Neuronal stem cell (in vitro differentiated cells): Measurements from ENCODE around the gene MAPK8.

Experiments used
- DNase-seq: peaks from one replicate; pipeline ENCODE4 v3.0.0-alpha.2; 2013; ENCODE audit warnings: low spot score
- H2AFZ ChIP-seq: one replicate; pipeline ENCODE4 v1.6.1; 2013; ENCODE audit warnings: mild to moderate bottlenecking, low read length, inconsistent platforms
- H2AK5ac ChIP-seq: 2 replicates; pipeline ENCODE4 v1.6.1; 2013; ENCODE audit warnings: low read depth, mild to moderate bottlenecking, inconsistent platforms, low read length, moderate library complexity, mixed read lengths
- H2BK120ac ChIP-seq: 2 replicates; pipeline ENCODE4 v1.6.1; 2013; ENCODE audit warnings: low read depth, mild to moderate bottlenecking, inconsistent platforms, low read length, moderate library complexity, mixed read lengths
- H2BK12ac ChIP-seq: one replicate; pipeline ENCODE4 v1.6.1; 2013; ENCODE audit warnings: low read length, inconsistent platforms
- H2BK15ac ChIP-seq: 2 replicates; pipeline ENCODE4 v1.6.1; 2013; ENCODE audit warnings: mild to moderate bottlenecking, low read length, inconsistent platforms, mixed read lengths
- H2BK5ac ChIP-seq: one replicate; pipeline ENCODE4 v1.6.1; 2013; ENCODE audit warnings: inconsistent platforms, mild to moderate bottlenecking, low read length, moderate library complexity
- H3K14ac ChIP-seq: one replicate; pipeline ENCODE4 v1.6.1; 2013; ENCODE audit warnings: low read length, inconsistent platforms
- H3K18ac ChIP-seq: 2 replicates; pipeline ENCODE4 v1.6.1; 2013; ENCODE audit warnings: low read length, inconsistent platforms
- H3K23ac ChIP-seq: 2 replicates; pipeline ENCODE4 v1.6.1; 2013; ENCODE audit warnings: low read depth, mild to moderate bottlenecking, mixed read lengths, low read length, inconsistent platforms; ENCODE audit not compliant: poor library complexity
- H3K27ac ChIP-seq: replicated peaks from 3 replicates; pipeline ENCODE4 v1.5.1; 2013; ENCODE audit warnings: low read length, inconsistent platforms
- H3K27me3 ChIP-seq, 3 experiments: 2 replicates each; pipeline ENCODE4 v1.6.1; 2013; ENCODE audit warnings: low read length in 3 of 3, mild to moderate bottlenecking in 2 of 3, inconsistent platforms in 1 of 3, low read depth in 1 of 3, mixed read lengths in 1 of 3, moderate library complexity in 1 of 3; ENCODE audit not compliant: control insufficient read depth in 3 of 3, insufficient read depth in 3 of 3
- H3K36me3 ChIP-seq, 2 donors: replicated peaks in 1 of 2; 2 replicates each; pipeline ENCODE4 v1.6.1; 2013; ENCODE audit warnings: low read length in 2 of 2; ENCODE audit not compliant: control insufficient read depth in 2 of 2, insufficient read depth in 2 of 2
- H3K4ac ChIP-seq: 2 replicates; pipeline ENCODE4 v1.6.1; 2013; ENCODE audit warnings: inconsistent platforms, mild to moderate bottlenecking, low read length, moderate library complexity
- H3K4me1 ChIP-seq, 2 donors: 1 replicate in 1 of 2; 2 replicates in 1 of 2; pipeline ENCODE4 v1.6.1; 2013; ENCODE audit warnings: low read length in 2 of 2, low read depth in 1 of 2; ENCODE audit not compliant: control insufficient read depth in 2 of 2, insufficient read depth in 1 of 2
- H3K4me2 ChIP-seq: one replicate; pipeline ENCODE4 v1.6.1; 2013; ENCODE audit warnings: mild to moderate bottlenecking, low read length, inconsistent platforms; ENCODE audit not compliant: insufficient read depth, poor library complexity, severe bottlenecking
- H3K4me3 ChIP-seq, 2 donors: 2 replicates each; pipeline ENCODE4 v1.5.1; 2013; ENCODE audit warnings: low read length in 2 of 2, mild to moderate bottlenecking in 2 of 2, inconsistent platforms in 1 of 2, moderate library complexity in 1 of 2
- H3K79me1 ChIP-seq: one replicate; pipeline ENCODE4 v1.6.1; 2013; ENCODE audit warnings: low read depth, mild to moderate bottlenecking, inconsistent platforms, low read length, moderate library complexity
- H3K9ac ChIP-seq: one replicate; pipeline ENCODE4 v1.6.1; 2013; ENCODE audit warnings: mild to moderate bottlenecking, low read depth, low read length, inconsistent platforms; ENCODE audit not compliant: poor library complexity
- H3K9me3 ChIP-seq, 2 donors: replicated peaks in 1 of 2; 2 replicates each; pipeline versions ENCODE3 to v1.6.1; 2013; ENCODE audit warnings: low read length in 2 of 2, mild to moderate bottlenecking in 2 of 2, inconsistent platforms in 1 of 2, low read depth in 1 of 2, mixed read lengths in 1 of 2, moderate library complexity in 1 of 2; ENCODE audit not compliant: control insufficient read depth in 2 of 2, insufficient read depth in 1 of 2
- H4K8ac ChIP-seq: one replicate; pipeline ENCODE4 v1.6.1; 2013; ENCODE audit warnings: low read depth, mild to moderate bottlenecking, inconsistent platforms, low read length, moderate library complexity
- H4K91ac ChIP-seq: one replicate; pipeline ENCODE4 v1.6.1; 2013; ENCODE audit warnings: low read length, low read depth, mild to moderate bottlenecking, inconsistent platforms; ENCODE audit not compliant: poor library complexity
- WGBS, 2 donors: extraction: QIAGEN DNeasy Blood & Tissue Kit; methylation state at CpG; one replicate each; pipeline ENCODE4 v1.1.7; 2013; ENCODE audit warnings: missing lambda C conversion rate in 2 of 2, mixed read lengths in 1 of 2; ENCODE audit not compliant: insufficient read length in 2 of 2, insufficient replicate concordance in 1 of 2; ENCODE audit errors: extremely low coverage in 2 of 2; 5-methylcytosine and 5-hydroxymethylcytosine counted together

MAPK8 gene

DNA sequence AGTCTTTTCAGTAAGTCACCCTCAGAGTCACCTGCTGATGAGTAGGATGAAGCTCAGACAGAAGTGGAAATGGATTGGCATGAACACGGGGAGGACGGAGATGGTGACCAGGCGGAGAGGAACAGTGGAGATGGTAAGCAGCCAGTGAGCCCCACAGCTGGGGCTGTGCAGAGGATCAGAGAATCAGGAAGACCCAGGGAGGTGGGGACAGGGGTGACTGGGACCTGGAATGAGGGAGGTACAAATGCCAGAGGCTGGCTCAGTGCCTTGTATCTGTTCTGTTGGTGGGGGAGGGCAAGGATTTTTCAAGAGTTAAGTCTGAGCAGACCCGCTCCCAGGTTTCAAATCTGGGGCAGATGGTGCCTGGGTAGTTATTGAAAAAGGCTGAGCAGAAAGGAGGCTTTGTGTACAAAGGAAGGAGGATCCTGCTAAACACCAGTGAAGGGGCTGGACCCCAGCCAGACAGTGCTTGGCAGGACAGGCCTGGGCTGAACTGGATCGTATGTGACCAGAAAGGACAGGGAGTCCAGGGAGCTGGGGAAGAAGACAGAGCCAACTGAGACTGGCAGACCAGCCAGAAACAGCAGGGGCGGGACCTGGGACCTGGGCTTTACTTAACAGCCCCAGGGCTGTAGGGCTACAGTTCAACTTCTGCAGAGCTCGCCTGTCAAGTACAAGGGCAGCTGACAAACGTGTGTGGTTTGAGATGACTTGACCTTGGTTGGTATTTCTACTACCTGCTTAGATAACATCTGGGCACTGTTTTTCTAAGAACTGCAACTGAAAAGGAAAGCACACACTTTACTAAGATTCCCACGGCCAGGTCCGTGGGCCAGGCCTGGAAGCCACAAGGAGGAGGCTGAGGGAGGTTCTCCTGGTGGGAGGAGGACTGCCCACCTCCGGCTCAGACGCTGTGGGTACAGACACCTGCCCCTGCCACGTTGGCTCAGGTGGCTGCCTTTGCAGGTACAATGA lies 18.8 kb upstream of the MAPK8 start:
- H4K8ac ChIP-seq = no peak overlapping the region
- no peak overlapping the region for H2BK12ac ChIP-seq
- no peaks in the 10 kb centered on the region for H3K4me1 ChIP-seq
- no peak overlapping the region for H3K4me2 ChIP-seq
- no peak overlapping the region for H3K4me3 ChIP-seq
- no peak overlapping the region for H2BK120ac ChIP-seq
- DNase-seq = no peak
- H2BK5ac ChIP-seq = no peak overlapping the region
- H3K27me3 ChIP-seq = no peaks in the 10 kb centered on the region
- no CpG with 5 or more reads among the region's 13 CpGs for WGBS, 2 donors
- H3K36me3 ChIP-seq = no peaks in the 10 kb centered on the region
- peak overlapping the region; percentile 78 for H2AFZ ChIP-seq
- H3K9ac ChIP-seq = no peak overlapping the region
- no peak overlapping the region for H3K23ac ChIP-seq
- H3K27ac ChIP-seq = no peak overlapping the region
- H2BK15ac ChIP-seq = no peak overlapping the region
- H3K4ac ChIP-seq = no peak overlapping the region
- H4K91ac ChIP-seq = no peak overlapping the region
- H3K9me3 ChIP-seq = peaks cover 3 to 6% of the 10 kb centered on the region in 2 donors
- no peak overlapping the region for H2AK5ac ChIP-seq
- no peaks in the 10 kb centered on the region for H3K79me1 ChIP-seq
- H3K18ac ChIP-seq = no peak overlapping the region
- no peak overlapping the region for H3K14ac ChIP-seq

DNA sequence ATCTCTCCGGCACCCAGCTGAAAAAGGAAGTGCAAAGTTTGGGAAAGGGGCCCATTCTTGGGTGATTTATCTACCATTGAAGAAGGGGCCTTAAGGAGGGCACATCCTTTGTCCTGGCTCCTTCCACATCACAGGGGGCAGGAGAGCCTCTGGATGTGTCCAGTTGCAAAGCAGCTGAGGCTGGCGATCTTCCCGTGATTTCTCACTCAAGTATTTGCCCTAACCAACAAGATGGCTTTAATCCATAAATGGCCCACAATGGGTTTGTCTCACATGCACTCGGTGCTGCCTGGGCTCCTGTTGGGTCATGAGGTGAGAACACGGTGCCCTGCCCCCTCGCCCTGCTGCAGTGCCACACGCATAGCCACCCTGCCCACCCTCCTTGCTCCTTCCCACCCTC lies 17.8 kb upstream of the MAPK8 start:
- Histone ChIP-seq H2AFZ (peak overlapping the region; percentile 78), H3K4me1 (no peaks in the 10 kb centered on the region), H2BK120ac (no peak overlapping the region), H3K79me1 (no peaks in the 10 kb centered on the region), H3K36me3 (no peaks in the 10 kb centered on the region), H2BK5ac (no peak overlapping the region), H2BK15ac (no peak overlapping the region), H2AK5ac (no peak overlapping the region), H2BK12ac (no peak overlapping the region), H3K14ac (no peak overlapping the region), H4K8ac (no peak overlapping the region), H3K4me3 (no peak overlapping the region), H4K91ac (no peak overlapping the region), H3K4ac (no peak overlapping the region), H3K27ac (no peak overlapping the region), H3K27me3 (no peaks in the 10 kb centered on the region), H3K9ac (no peak overlapping the region), H3K23ac (no peak overlapping the region), H3K9me3 (peaks cover 3 to 5% of the 10 kb centered on the region in 2 donors), H3K4me2 (no peak overlapping the region), H3K18ac (no peak overlapping the region)
- no CpG with 5 or more reads among the region's 7 CpGs for WGBS, 2 donors
- DNase-seq = no peak

DNA sequence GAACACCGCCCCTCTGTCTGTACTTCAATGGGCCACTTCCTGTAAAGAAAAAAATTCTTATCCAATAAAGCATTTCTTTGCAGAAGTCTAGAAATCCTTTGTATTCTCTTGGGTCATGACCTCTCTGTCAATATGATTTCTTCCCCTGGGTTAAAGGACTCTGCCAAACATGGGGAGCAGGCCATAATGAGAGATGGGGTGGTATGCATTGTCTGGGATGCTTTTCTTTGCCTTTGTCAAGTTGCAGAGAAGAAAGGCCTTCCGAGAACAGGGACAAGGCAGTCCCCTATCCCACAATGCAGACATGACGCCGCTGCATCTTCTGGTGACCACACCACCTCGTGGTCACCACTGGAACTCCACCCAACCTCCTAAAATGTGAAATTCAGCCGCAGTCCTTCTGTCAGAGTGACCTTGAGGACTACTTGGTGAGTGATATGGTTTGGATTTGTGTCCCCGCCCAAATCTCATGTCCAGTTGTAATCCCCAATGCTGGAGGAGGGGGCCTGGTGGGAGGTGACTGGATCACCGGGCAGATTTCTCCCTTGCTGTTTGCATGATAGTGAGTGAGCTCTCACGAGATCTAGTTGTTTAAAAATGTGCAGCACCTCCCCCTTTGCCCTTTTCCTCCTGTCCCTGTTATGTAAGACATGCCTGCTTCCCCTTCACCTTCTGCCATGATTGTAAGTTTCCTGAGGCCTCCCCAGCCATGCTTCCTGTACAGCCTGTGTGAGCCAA lies 16.8 kb upstream of the MAPK8 start:
- Histone ChIP-seq H2AK5ac (no peak overlapping the region), H2BK5ac (no peak overlapping the region), H2BK12ac (no peak overlapping the region), H2BK120ac (no peak overlapping the region), H3K9ac (no peak overlapping the region), H3K4me2 (no peak overlapping the region), H3K4me1 (no peaks in the 10 kb centered on the region), H3K14ac (no peak overlapping the region), H3K4ac (no peak overlapping the region), H3K9me3 (no peaks in the 10 kb centered on the region), H2AFZ (peak overlapping the region; percentile 78), H2BK15ac (no peak overlapping the region), H3K27me3 (no peaks in the 10 kb centered on the region), H3K36me3 (no peaks in the 10 kb centered on the region), H4K8ac (no peak overlapping the region), H3K79me1 (no peaks in the 10 kb centered on the region), H3K23ac (no peak overlapping the region), H3K18ac (no peak overlapping the region), H4K91ac (no peak overlapping the region), H3K27ac (no peak overlapping the region), H3K4me3 (no peak overlapping the region)
- DNase-seq = peak; percentile 72
- no CpG with 5 or more reads among the region's 9 CpGs for WGBS, 2 donors

DNA sequence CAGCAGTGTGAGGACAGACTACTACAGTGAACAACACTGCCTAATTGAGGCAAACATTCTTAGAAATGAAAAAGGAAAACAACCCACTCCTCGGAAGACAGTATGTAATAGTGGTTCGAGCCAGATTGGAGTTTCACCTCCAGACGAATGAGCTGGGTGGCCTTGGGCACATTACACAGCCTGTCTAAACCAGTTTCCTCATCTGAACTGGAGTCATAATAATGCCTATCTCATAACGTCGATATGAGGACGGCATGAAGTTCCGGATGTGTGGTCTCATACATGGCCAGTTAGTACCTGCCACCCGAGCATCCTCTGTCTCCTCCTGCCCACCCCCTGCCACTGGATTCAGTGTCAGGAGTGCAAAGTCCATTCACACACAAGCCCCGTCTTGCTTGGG lies 16.2 kb upstream of the MAPK8 start:
- H4K8ac ChIP-seq = no peak overlapping the region
- H3K36me3 ChIP-seq = no peaks in the 10 kb centered on the region
- no peak for DNase-seq
- no CpG with 5 or more reads among the region's 9 CpGs for WGBS, 2 donors
- H3K18ac ChIP-seq = no peak overlapping the region
- no peak overlapping the region for H3K4me2 ChIP-seq
- no peaks in the 10 kb centered on the region for H3K4me1 ChIP-seq
- peak overlapping the region; percentile 22 for H3K9ac ChIP-seq
- no peaks in the 10 kb centered on the region for H3K79me1 ChIP-seq
- no peak overlapping the region for H3K14ac ChIP-seq
- peak overlapping the region; percentile 32 for H3K23ac ChIP-seq
- H2BK15ac ChIP-seq = no peak overlapping the region
- no peak overlapping the region for H2BK120ac ChIP-seq
- H4K91ac ChIP-seq = no peak overlapping the region
- H3K4ac ChIP-seq = no peak overlapping the region
- H2AK5ac ChIP-seq = no peak overlapping the region
- H2BK12ac ChIP-seq = no peak overlapping the region
- no peaks in the 10 kb centered on the region for H3K9me3 ChIP-seq
- H3K27me3 ChIP-seq = no peaks in the 10 kb centered on the region
- no peak overlapping the region for H2BK5ac ChIP-seq
- H3K27ac ChIP-seq = no peak overlapping the region
- H3K4me3 ChIP-seq = no peak overlapping the region
- peak overlapping the region; percentile 78 for H2AFZ ChIP-seq
